GM10248 (cell line): Measurements from ENCODE around the gene G3BP1.

ENCODE experiments used
- CTCF ChIA-PET: fragments of 300-600 bp; sonication (Branson Sonifier 250); formaldehyde crosslinking; extraction: SDS; loops from one replicate; lab custom pipeline; 2021; ENCODE audit warnings: antibody characterized with exemption; lab: Yijun Ruan, JAX
- POLR2A ChIA-PET: fragments of 350-650 bp; sonication (Branson Sonifier 250); formaldehyde crosslinking; extraction: SDS; loops from one replicate; lab custom pipeline; 2020; ENCODE audit warnings: antibody characterized with exemption; lab: Yijun Ruan, JAX
- DNase-seq: peaks from one replicate; pipeline ENCODE4 v3.0.0; 2012; ENCODE audit errors: extremely low spot score
- CTCF ChIP-seq: IDR thresholded peaks from 2 replicates; pipeline ENCODE4 v1.5.1; 2012; ENCODE audit warnings: mild to moderate bottlenecking, low read depth; ENCODE audit errors: extremely low read depth, missing control alignments, control extremely low read depth

G3BP1 gene

GRCh38 chr5:151750121-151750520 lies 21.6 kb upstream of the G3BP1 start:
- ChIA-PET POLR2A (interaction anchor here (0.6 to 1.6 kb wide), 2 partner anchors 21 to 28 kb away, joined by 3 to 12 read pairs; partner anchors contain the start of gene G3BP1), CTCF (interaction anchor here (1.2 to 17.3 kb wide), 9 partner anchors 8 to 136 kb away, joined by 3 to 155 read pairs (median 10); partner anchors contain the start of genes ATOX1 and G3BP1)
- TF ChIP-seq CTCF = no peak
- DNase-seq = no peak

- TF ChIP-seq CTCF = no peak
- ChIA-PET POLR2A (interaction anchor here (0.6 to 0.7 kb wide), 2 partner anchors 12 to 451 kb away, joined by 3 to 8 read pairs; no protein-coding TSS in a partner anchor), CTCF (interaction anchor here (0.8 to 17.3 kb wide), 9 partner anchors 11 to 99 kb away, joined by 3 to 155 read pairs (median 3); partner anchors contain the start of gene G3BP1)
- DNase-seq = no peak
Measured at GRCh38 chr5:151751091-151751490, 20.7 kb upstream of the G3BP1 start.

- ChIA-PET POLR2A (interaction anchor here (0.9 to 1.9 kb wide), 2 partner anchors 20 to 30 kb away, joined by 3 to 7 read pairs; partner anchors contain the start of gene G3BP1), CTCF (interaction anchor here (0.8 to 17.3 kb wide), 10 partner anchors 10 to 99 kb away, joined by 3 to 155 read pairs (median 4); partner anchors contain the start of gene G3BP1)
- TF ChIP-seq CTCF = no peak
- DNase-seq = no peak
Measured at GRCh38 chr5:151751593-151751992, 20.2 kb upstream of the G3BP1 start.

- no peak for DNase-seq
- POLR2A ChIA-PET = no interaction called here
- no peak for TF ChIP-seq CTCF
- CTCF ChIA-PET = interaction anchor here (0.9 to 17.3 kb wide), 7 partner anchors 14 to 103 kb away, joined by 3 to 155 read pairs (median 3); partner anchors contain the start of gene G3BP1
Measured at GRCh38 chr5:151755383-151755782, 16.4 kb upstream of the G3BP1 start.

- no peak for TF ChIP-seq CTCF
- ChIA-PET CTCF (interaction anchor here (0.9 to 17.3 kb wide), 9 partner anchors 8 to 105 kb away, joined by 3 to 155 read pairs (median 4); partner anchors contain the start of gene G3BP1), POLR2A (interaction anchor here (1.1 to 3.0 kb wide), 2 partner anchors 14 to 310 kb away, joined by 3 to 18 read pairs; partner anchors contain the start of genes G3BP1 and SLC36A1)
- peak; percentile 36 for DNase-seq
Measured at GRCh38 chr5:151757233-151758140, 14.3 kb upstream of the G3BP1 start.

GRCh38 chr5:151758141-151758429 lies 13.7 kb upstream of the G3BP1 start:
- DNase-seq = no peak
- TF ChIP-seq CTCF = no peak
- ChIA-PET POLR2A (interaction anchor here (0.6 to 3.0 kb wide), 3 partner anchors 13 to 505 kb away, joined by 3 to 18 read pairs (median 6); partner anchors contain the start of genes G3BP1, GM2A and SLC36A1), CTCF (interaction anchor here (0.9 to 17.3 kb wide), 8 partner anchors 8 to 106 kb away, joined by 3 to 155 read pairs (median 4); partner anchors contain the start of gene G3BP1)
